Anterior cingulate cortex (tissue), 58 donors: Measurements from ENCODE around the gene NTRK3.
A peak's percentile ranks its signal among the peaks of the same experiment; 100 is the strongest.

Source experiments
- DNase-seq, 58 donors: peaks; one replicate each; lab custom pipeline; 2025; lab: John Stamatoyannopoulos, UW

Gene NTRK3

GRCh38 chr15:88256279-88257230, at the start of gene NTRK3:
NTRK3 (minus strand) TSS chr15:88256739; CDS start chr15:88256153, 586 bp downstream.
- peak in 52 of 58 donors; percentile 17 to 77 (median 52) for DNase-seq

DNA sequence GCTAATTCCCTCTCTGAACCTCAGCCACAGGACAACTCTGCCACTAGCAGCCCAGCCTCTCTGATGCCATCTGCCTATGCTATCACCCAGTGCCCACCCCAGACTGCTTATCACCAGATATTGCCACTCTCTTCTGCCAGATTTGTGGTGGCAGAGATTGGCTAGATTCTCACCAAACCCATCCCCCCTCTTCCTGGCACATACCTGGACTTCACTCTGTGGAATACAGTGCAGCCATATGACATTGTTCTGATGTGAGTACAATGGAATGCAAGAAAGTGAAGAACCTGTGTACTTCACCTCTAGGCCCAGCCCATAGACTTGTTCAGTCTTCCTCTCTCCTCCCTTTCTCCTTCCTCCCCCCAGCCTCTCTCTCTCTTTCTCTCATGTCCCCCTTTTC, 46.9 kb upstream of the NTRK3 start:
- DNase-seq: no peak

GRCh38 chr15:88302373-88302772, 45.8 kb upstream of the NTRK3 start:
- DNase-seq: peak in 16 of 58 donors; percentile 8 to 48 (median 32)

- DNase-seq: peak in 1 of 58 donors; percentile 5
Observed at GRCh38 chr15:88301311-88301710, 44.8 kb upstream of the NTRK3 start.

- DNase-seq: no peak
Observed at GRCh38 chr15:88300861-88301260, 44.3 kb upstream of the NTRK3 start.

DNA sequence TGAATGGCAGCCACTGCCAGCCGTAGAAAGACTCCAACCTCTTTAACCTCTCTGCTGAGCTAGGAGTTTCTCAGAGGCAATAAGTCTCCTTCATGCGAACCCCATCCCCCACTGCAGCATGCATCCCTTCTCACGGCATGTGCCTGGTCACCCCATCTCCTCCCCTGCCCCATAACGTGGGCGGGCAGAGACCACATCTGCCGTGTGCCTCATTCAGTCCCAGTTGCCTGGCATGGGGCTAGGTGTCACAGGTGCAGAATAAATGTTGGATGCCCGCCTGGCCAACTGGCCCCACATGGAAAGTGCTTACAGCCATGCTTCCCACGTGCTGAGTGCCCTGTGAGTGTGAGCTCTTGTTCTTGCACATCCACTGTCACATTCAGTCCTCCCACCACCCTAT, 43.5 kb upstream of the NTRK3 start:
- no peak for DNase-seq

DNA sequence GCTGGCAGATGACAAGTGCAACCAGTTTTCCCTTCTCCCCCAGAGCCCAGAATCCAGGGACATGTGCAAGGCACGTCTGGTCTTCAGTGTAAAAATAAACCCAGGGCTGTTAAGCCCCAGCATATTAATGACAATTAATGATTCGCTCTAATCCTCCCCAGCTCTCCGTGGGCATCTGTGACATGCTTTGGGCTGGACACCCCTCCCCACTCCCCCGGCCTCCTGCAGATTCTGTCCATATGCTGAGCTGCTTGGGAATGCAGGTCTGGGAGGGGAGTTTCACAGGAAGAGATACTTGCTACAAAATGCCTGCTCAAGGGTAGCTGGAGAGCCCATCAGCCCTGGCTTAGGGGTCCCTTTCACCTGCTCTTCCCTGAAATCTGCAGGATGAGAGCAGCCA, 43.0 kb upstream of the NTRK3 start:
- DNase-seq: no peak

- no peak for DNase-seq
Observed at GRCh38 chr15:88288661-88289060, 32.1 kb upstream of the NTRK3 start.

DNA sequence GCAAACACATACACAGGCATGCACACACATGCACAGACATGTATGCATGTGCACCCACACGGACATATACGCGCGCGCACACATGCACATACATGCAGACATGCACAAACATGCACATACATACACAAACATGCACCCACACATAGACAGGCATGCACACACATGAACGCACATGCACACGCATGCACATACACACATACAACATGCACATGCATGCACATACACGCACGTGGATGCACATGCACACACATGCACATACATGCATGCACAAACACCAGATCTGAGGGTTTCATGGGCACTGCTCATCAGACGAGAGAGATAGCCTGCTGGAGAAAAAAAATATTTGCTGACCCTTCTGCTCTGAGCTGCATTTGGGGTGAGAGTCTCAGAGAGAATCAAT, 31.7 kb upstream of the NTRK3 start:
- no peak for DNase-seq

DNA sequence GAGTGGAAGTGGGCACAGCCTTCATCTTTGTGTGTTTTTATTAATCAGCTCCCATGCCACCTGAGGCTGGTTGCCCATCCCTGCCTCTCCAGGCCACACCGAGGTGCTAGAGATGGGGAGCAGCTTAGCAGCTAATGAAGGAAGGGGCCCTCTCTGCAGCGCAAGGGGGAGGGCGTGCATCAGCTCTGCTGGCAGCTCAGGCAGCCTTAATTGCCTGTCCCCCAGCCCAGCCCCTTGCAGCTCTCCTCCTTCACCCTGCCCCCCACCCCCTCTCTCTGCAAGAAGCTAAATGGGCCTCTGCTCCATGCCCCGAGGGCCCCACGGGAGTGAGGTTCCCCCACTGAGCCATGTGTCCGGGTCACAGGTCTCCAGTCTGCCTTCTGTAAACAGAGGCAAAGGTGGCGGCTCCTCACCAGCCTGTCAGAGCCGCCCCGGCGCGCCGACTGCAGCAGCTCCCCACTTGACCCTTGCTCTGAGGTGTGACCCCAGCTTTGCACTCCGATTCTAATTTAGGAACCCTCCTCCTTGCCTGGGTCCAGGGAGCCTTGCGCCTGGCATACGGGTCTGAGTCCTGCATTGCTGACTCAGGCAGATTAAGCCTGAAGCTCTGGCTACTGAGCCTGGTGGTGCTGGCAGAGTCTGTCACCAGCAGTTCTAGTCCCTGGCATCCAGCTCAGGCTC, 27.9 kb upstream of the NTRK3 start:
- DNase-seq: no peak

DNA sequence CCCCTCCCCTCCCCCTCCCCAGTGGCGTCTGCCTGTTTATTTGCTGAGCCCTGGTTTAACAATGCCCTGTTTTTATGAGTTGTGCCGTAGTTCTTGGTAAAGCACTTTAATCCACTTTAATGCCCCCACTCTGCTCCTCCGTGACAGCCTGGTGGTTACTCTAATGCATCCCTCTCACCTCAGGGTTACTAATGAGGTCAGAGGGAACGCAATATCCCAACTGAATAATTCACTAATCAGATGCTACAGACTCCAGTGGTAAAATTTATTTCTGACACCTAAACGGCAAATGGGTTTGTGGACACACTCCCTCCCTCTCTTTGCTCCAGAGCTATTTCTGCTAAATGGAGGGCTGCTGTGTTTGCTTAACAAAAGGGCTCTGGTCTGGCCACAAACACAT, 26.1 kb upstream of the NTRK3 start:
- DNase-seq: no peak

GRCh38 chr15:88276821-88277410, 20.4 kb upstream of the NTRK3 start:
- peak in 23 of 58 donors; percentile 12 to 76 (median 35) for DNase-seq

GRCh38 chr15:88275804-88276203, 19.3 kb upstream of the NTRK3 start:
- peak in 23 of 58 donors; percentile 13 to 69 (median 38) for DNase-seq

DNA sequence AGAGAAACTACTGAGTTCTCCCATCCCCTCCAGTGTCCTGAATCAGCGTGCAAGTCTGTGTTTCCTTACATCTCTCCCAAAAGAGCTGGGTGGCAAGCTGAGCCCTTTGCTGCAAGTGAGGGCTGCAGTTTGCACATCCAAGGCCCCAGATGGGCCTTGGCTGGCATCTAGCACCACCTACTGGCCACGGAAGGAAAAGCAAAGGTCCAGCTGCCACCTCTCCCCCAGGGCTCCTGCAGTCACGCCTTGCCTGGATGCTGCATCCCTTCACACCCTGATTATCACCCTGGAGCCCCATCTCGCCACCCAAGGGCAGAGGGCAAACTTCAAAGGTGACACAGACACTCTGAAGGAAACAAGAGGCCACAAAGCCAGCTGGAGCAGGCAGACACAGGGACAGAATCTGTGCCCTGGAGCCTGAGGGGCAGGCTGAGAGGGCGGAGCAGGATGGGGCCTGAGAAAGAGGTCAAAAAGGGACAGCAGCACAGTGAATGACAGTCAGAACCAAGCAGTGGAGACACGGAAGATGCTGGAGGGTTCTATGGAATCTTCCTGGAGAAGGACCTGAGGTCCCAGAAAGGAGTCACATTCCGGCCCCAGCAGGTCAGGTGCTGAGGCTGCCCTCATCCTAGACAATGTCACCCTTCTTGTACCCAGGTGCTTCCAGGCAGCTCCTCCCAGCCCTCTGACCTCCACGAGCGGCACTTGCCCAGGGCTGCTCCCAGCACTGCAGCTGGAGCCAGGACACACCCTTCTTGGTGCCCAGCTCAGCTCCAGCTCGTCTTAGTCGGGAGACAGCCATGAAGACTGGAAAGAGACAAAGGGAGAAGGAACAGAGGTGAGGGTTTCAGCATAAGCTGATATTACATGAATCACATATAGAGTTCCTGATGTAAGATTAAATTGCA, 18.3 kb upstream of the NTRK3 start:
- DNase-seq: peak in 55 of 58 donors; percentile 15 to 84 (median 58)

DNA sequence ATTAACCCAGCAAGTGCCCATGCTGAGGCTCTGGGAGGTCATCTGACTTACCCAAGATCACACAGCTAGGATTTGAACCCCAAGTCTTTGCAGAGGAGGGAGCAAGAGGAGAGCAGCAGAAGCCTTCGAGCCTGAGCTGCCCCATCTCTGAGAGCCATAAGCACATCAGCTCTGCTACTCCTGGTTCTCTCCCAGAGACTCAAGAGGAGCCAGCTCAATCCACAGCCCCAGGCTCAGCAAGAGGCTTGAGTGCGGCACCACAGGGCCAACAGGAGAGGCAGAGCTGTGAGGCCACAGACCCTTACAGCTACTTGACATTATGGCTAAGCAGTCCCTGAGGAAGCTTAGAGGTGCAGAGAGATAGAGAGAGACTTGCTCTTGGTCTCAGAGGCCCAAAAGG, 15.9 kb upstream of the NTRK3 start:
- DNase-seq: no peak

DNA sequence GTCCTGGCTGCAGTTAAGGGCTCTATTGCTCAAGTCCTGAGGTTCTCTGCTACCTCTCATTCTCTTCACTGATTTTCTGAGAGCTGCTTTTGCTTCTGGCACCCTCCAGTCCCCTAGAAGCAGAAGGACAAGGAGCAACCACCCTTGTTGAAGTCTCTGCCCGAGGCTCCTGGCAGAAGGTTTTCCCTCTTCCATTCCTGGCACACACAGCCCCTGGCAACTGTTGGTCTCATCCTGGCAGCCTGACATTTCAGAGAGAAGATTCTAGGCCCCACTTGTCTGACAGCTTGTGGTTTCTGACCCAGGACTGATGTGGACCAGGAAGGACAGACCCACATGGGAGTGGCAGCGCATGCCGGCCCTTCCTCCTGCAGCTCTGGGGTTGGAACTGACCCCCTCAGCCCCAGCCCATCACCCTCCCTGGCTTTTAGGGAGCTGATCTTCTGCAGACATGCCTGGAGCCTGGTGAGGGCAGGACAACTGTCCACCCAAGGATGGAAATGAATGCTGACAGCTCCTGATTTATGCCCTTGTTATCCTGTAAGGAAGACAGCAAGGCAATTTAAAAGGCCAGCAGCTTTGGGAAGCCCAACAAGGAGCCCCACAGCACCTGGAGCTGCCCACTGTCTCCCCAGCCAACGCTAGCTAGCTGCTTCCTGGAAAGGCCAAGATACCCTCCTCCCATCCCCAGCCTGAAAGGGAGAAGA, 13.0 kb upstream of the NTRK3 start:
- no peak for DNase-seq

- DNase-seq: no peak
Observed at GRCh38 chr15:88267720-88268119, 11.2 kb upstream of the NTRK3 start.

DNA sequence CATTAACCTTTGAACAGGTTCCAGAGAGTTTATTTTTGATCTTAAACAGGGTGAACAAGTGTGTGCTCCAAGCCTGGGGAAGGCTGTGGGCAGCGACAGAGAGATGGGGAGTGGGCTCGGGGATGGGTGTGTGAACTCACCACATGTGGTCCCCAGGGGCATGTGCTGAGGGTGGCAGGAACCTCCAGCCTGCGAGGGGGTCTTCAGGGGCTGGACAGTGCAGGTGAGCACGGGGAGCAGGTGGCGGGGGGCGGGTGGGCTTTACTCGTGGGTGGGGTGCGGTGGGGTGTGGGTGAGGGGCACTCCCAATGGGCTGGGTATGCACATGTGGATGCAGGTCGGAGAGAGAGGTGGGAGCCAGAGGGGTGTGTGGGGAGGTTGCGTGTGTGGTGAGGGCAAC, 9.6 kb upstream of the NTRK3 start:
- no peak for DNase-seq

- peak in 3 of 58 donors; percentile 8 to 14 (median 9) for DNase-seq
Observed at GRCh38 chr15:88264622-88265021, 8.1 kb upstream of the NTRK3 start.
